H1 (cell line): ENCODE results near the gene RAB29. TPM values are rescaled to one million over a fixed set of nuclear protein-coding genes. Genes with fewer than 3 reads are reported as not detected.
A peak's percentile ranks its signal among the peaks of the same experiment; 100 is the strongest.

Source experiments
- CTCF ChIA-PET: fragments of 300-600 bp; sonication (Branson Sonifier 250); formaldehyde crosslinking; loops from one replicate; lab custom pipeline; 2021; ENCODE audit not compliant: partially characterized antibody; lab: Charles Lee
- POLR2A ChIA-PET: fragments of 300-600 bp; sonication (Branson Sonifier 250); formaldehyde crosslinking; loops from one replicate; lab custom pipeline; 2021; ENCODE audit warnings: inconsistent platforms; ENCODE audit not compliant: partially characterized antibody; lab: Charles Lee
- DNase-seq, 2 experiments: peaks; one replicate each; pipeline versions ENCODE4 v3.0.0 to v3.0.0-alpha.2; 2010 to 2022; ENCODE audit warnings: low spot score in 2 of 2, low read depth in 1 of 2, mixed read lengths in 1 of 2
- FAIRE-seq: peaks from 2 replicates; lab custom pipeline; 2011; peaks lifted over from hg19 to GRCh38; lab: Jason Lieb, UNC
- H2AFZ ChIP-seq: 2 replicates; pipeline ENCODE4 v1.8.1; 2012; ENCODE audit warnings: low read length, inconsistent platforms
- H2AK5ac ChIP-seq: 2 replicates; pipeline ENCODE4 v1.6.1; 2013; ENCODE audit warnings: low read depth, low read length
- H2BK120ac ChIP-seq: replicated peaks from 2 replicates; pipeline ENCODE3; 2013; ENCODE audit warnings: low read depth, low read length, inconsistent platforms
- H2BK12ac ChIP-seq: 2 replicates; pipeline ENCODE4 v1.6.1; 2013; ENCODE audit warnings: low read depth, low read length
- H2BK15ac ChIP-seq: 2 replicates; pipeline ENCODE4 v1.6.1; 2013; ENCODE audit warnings: low read length
- H2BK20ac ChIP-seq: 2 replicates; pipeline ENCODE4 v1.6.1; 2013; ENCODE audit warnings: low read length
- H2BK5ac ChIP-seq: 2 replicates; pipeline ENCODE4 v1.6.1; 2013; ENCODE audit warnings: low read depth, low read length
- H3K14ac ChIP-seq: 2 replicates; pipeline ENCODE4 v1.6.1; 2013; ENCODE audit warnings: inconsistent platforms; ENCODE audit not compliant: insufficient read length
- H3K18ac ChIP-seq: 2 replicates; pipeline ENCODE4 v1.6.1; 2013; ENCODE audit warnings: low read length; ENCODE audit errors: extremely low read depth
- H3K23ac ChIP-seq: 2 replicates; pipeline ENCODE4 v1.6.1; 2013; ENCODE audit warnings: inconsistent platforms; ENCODE audit not compliant: insufficient read length
- H3K23me2 ChIP-seq: 2 replicates; pipeline ENCODE4 v1.6.1; 2013; ENCODE audit warnings: low read depth, low read length
- H3K27ac ChIP-seq: 2 replicates; pipeline ENCODE4 v1.6.1; 2011; ENCODE audit warnings: low read depth, low read length, inconsistent platforms
- H3K27me3 ChIP-seq, 4 experiments: replicated peaks in 1 of 4; 1 replicate in 1 of 4; 2 replicates in 3 of 4; pipeline versions ENCODE4 v1.6.1 to v1.8.1; 2011 to 2013; ENCODE audit warnings: low read length in 3 of 4, mild to moderate bottlenecking in 3 of 4, inconsistent platforms in 2 of 4, mixed read lengths in 2 of 4, moderate library complexity in 1 of 4; ENCODE audit not compliant: control insufficient read depth in 3 of 4, insufficient read depth in 3 of 4; ENCODE audit errors: extremely low read depth in 1 of 4
- H3K36me3 ChIP-seq, 4 experiments: 2 replicates each; pipeline versions ENCODE4 v1.6.1 to v1.8.1; 2011 to 2013; ENCODE audit warnings: mild to moderate bottlenecking in 4 of 4, low read length in 3 of 4, moderate library complexity in 2 of 4, control low read depth in 1 of 4, inconsistent platforms in 1 of 4; ENCODE audit not compliant: insufficient read depth in 4 of 4, control insufficient read depth in 2 of 4
- H3K4ac ChIP-seq: replicated peaks from 2 replicates; pipeline ENCODE3; 2013; ENCODE audit warnings: low read length, low read depth, mixed read lengths, inconsistent platforms; ENCODE audit not compliant: insufficient read length
- H3K4me1 ChIP-seq, 4 experiments: replicated peaks in 1 of 4; 1 replicate in 1 of 4; 2 replicates in 3 of 4; pipeline versions ENCODE4 v1.6.1 to v1.8.1; 2011 to 2013; ENCODE audit warnings: low read length in 3 of 4, inconsistent platforms in 2 of 4, mixed read lengths in 1 of 4; ENCODE audit not compliant: insufficient read depth in 4 of 4, control insufficient read depth in 3 of 4
- H3K4me2 ChIP-seq, 2 experiments: 2 replicates each; pipeline versions ENCODE4 v1.6.1 to v1.8.1; 2011 to 2013; ENCODE audit warnings: low read depth in 2 of 2, low read length in 2 of 2, control low read depth in 1 of 2, inconsistent platforms in 1 of 2, mild to moderate bottlenecking in 1 of 2; ENCODE audit not compliant: insufficient read depth in 1 of 2
- H3K4me3 ChIP-seq, 4 experiments: fragments of 200-600, 300-600 bp in 1 of 4; sonication (generic), shearing (Covaris generic), sonication (Bioruptor Twin) in 1 of 4; 2 replicates each; pipeline versions ENCODE4 v1.5.1 to v1.8.1; 2011 to 2016; ENCODE audit warnings: low read length in 4 of 4, low read depth in 3 of 4, control low read depth in 2 of 4, inconsistent platforms in 2 of 4, mild to moderate bottlenecking in 2 of 4, mixed read lengths in 1 of 4, moderate library complexity in 1 of 4; ENCODE audit not compliant: insufficient read depth in 2 of 4; ENCODE audit errors: extremely low read depth in 1 of 4
- H3K56ac ChIP-seq: replicated peaks from 2 replicates; pipeline ENCODE3; 2013; ENCODE audit warnings: low read depth, mild to moderate bottlenecking, mixed read lengths, low read length, inconsistent platforms; ENCODE audit not compliant: insufficient read length
- H3K79me1 ChIP-seq: 2 replicates; pipeline ENCODE4 v1.6.1; 2013; ENCODE audit warnings: low read depth, low read length, control low read depth
- H3K79me2 ChIP-seq, 2 experiments: 2 replicates each; pipeline versions ENCODE4 v1.6.1 to v1.8.1; 2012 to 2013; ENCODE audit warnings: low read length in 2 of 2, mild to moderate bottlenecking in 2 of 2, inconsistent platforms in 1 of 2; ENCODE audit not compliant: insufficient read depth in 2 of 2, control insufficient read depth in 1 of 2
- H3K9ac ChIP-seq, 4 experiments: replicated peaks in 1 of 4; 1 replicate in 1 of 4; 2 replicates in 3 of 4; pipeline versions ENCODE4 v1.6.1 to v1.8.1; 2011 to 2013; ENCODE audit warnings: low read depth in 3 of 4, low read length in 3 of 4, control low read depth in 2 of 4, mild to moderate bottlenecking in 2 of 4, moderate library complexity in 2 of 4, inconsistent platforms in 1 of 4; ENCODE audit errors: extremely low read depth in 1 of 4
- H3K9me3 ChIP-seq, 2 experiments: 2 replicates each; pipeline versions ENCODE4 v1.6.1 to v1.8.1; 2012 to 2013; ENCODE audit warnings: mild to moderate bottlenecking in 2 of 2, moderate library complexity in 2 of 2, control low read depth in 1 of 2, inconsistent platforms in 1 of 2, low read depth in 1 of 2, low read length in 1 of 2, mixed read lengths in 1 of 2; ENCODE audit not compliant: insufficient read depth in 2 of 2
- H4K20me1 ChIP-seq, 2 experiments: replicated peaks in 1 of 2; 2 replicates each; pipeline versions ENCODE3 to v1.8.1; 2011 to 2013; ENCODE audit warnings: inconsistent platforms in 2 of 2, low read length in 2 of 2, mild to moderate bottlenecking in 1 of 2; ENCODE audit not compliant: insufficient read depth in 2 of 2, control insufficient read depth in 1 of 2
- H4K5ac ChIP-seq: 2 replicates; pipeline ENCODE4 v1.6.1; 2013; ENCODE audit warnings: low read length, low read depth, mixed read lengths, inconsistent platforms; ENCODE audit not compliant: insufficient read length
- H4K8ac ChIP-seq: 2 replicates; pipeline ENCODE4 v1.8.0; 2013; ENCODE audit warnings: mild to moderate bottlenecking, moderate library complexity, low read length, inconsistent platforms; ENCODE audit not compliant: insufficient read depth; ENCODE audit errors: extremely low read depth
- H4K91ac ChIP-seq: replicated peaks from 2 replicates; pipeline ENCODE3; 2013; ENCODE audit warnings: low read length, mixed read lengths, inconsistent platforms; ENCODE audit not compliant: insufficient read length
- BACH1 ChIP-seq: IDR thresholded peaks from 2 replicates; pipeline ENCODE4 v1.6.1; 2012; ENCODE audit warnings: low read length, improper control_type of control experiment
- BCL11A ChIP-seq, 2 experiments: IDR thresholded peaks; one replicate each; pipeline ENCODE4 v1.6.1; 2011; ENCODE audit warnings: low read depth in 2 of 2, low read length in 2 of 2, mild to moderate bottlenecking in 2 of 2
- CBX8 ChIP-seq: fragments of 300-800, 300-1000 bp; sonication (generic); IDR thresholded peaks from 2 replicates; pipeline ENCODE4 v1.7.1; 2016; ENCODE audit warnings: low read depth, low read length, borderline replicate concordance
- CHD2 ChIP-seq: IDR thresholded peaks from 2 replicates; pipeline ENCODE4 v1.6.1; 2012; ENCODE audit warnings: low read length, improper control_type of control experiment
- EP300 ChIP-seq, 2 experiments: IDR thresholded peaks; 1 replicate in 1 of 2; 2 replicates in 1 of 2; pipeline ENCODE4 v1.6.1; 2011 to 2012; ENCODE audit warnings: low read depth in 2 of 2, low read length in 2 of 2, mild to moderate bottlenecking in 2 of 2, borderline replicate concordance in 1 of 2, inconsistent platforms in 1 of 2, moderate library complexity in 1 of 2
- EZH2 ChIP-seq: fragments of 200-600 bp; sonication (generic); IDR thresholded peaks from 2 replicates; pipeline ENCODE4 v1.7.1; 2012; ENCODE audit warnings: low read depth, mild to moderate bottlenecking, moderate library complexity, low read length, inconsistent platforms; ENCODE audit not compliant: severe bottlenecking
- KDM5A ChIP-seq: fragments of 200-600 bp; IDR thresholded peaks from 2 replicates; pipeline ENCODE4 v1.7.1; 2012; ENCODE audit warnings: mild to moderate bottlenecking, low read length, inconsistent platforms, mixed read lengths
- NRF1 ChIP-seq: IDR thresholded peaks from 2 replicates; pipeline ENCODE4 v1.6.1; 2011; ENCODE audit warnings: mild to moderate bottlenecking, low read depth, low read length, improper control_type of control experiment
- SIN3A ChIP-seq, 2 experiments: IDR thresholded peaks in 1 of 2; conservative IDR thresholded peaks in 1 of 2; 2 replicates each; pipeline ENCODE4 v1.6.1; 2011 to 2012; ENCODE audit warnings: low read length in 2 of 2, improper control_type of control experiment in 1 of 2, low read depth in 1 of 2, mild to moderate bottlenecking in 1 of 2
- SIX5 ChIP-seq: IDR thresholded peaks from 2 replicates; pipeline ENCODE4 v1.6.1; 2011; ENCODE audit warnings: mild to moderate bottlenecking, low read depth, low read length
- SP2 ChIP-seq: IDR thresholded peaks from 2 replicates; pipeline ENCODE4 v1.6.1; 2012; ENCODE audit warnings: mild to moderate bottlenecking, low read length, inconsistent platforms
- TBP ChIP-seq: IDR thresholded peaks from 2 replicates; pipeline ENCODE4 v1.6.1; 2011; ENCODE audit warnings: low read depth, low read length, improper control_type of control experiment
- TCF12 ChIP-seq: IDR thresholded peaks from 2 replicates; pipeline ENCODE4 v1.6.1; 2011; ENCODE audit warnings: low read depth, mild to moderate bottlenecking, low read length
- YY1 ChIP-seq: IDR thresholded peaks from 2 replicates; pipeline ENCODE4 v1.6.1; 2011; ENCODE audit warnings: low read depth, mild to moderate bottlenecking, low read length
- WGBS, 2 experiments: shearing (Covaris generic) in 1 of 2; methylation state at CpG; one replicate each; pipeline versions ENCODE4 v1.1.6 to v1.1.7; 2013 to 2015; ENCODE audit warnings: low lambda C conversion rate in 2 of 2, mixed read lengths in 2 of 2, inconsistent platforms in 1 of 2, low coverage in 1 of 2, missing lambda C conversion rate in 1 of 2; ENCODE audit not compliant: insufficient replicate concordance in 2 of 2, insufficient coverage in 1 of 2, insufficient read length in 1 of 2; ENCODE audit errors: extremely low coverage in 1 of 2, missing lambda C conversion rate in 1 of 2; 5-methylcytosine and 5-hydroxymethylcytosine counted together
- polyA plus RNA-seq, 7 experiments: library from polyadenylated mRNA; depleted of rRNA in 3 of 7; stranded (reverse) in 5 of 7; unstranded in 2 of 7; fragments of >200 nt in 5 of 7; fragments of 200-250 nt in 2 of 7; gene quantifications; 1 replicate in 5 of 7; 2 replicates in 1 of 7; 4 replicates in 1 of 7; pipeline versions ENCODE4 v1.2.1 to v1.2.3, GENCODE V29; 2011 to 2013; ENCODE audit warnings: missing spikeins in 2 of 7, mixed read lengths in 2 of 7
- total RNA-seq: library from RNA; stranded (reverse); fragmentation: NEBNext Ultra II Directional; extraction: Animal tissue kit (Norgen Biotek cat#: 25700); gene quantifications from 2 replicates; pipeline ENCODE4 v1.2.1, GENCODE V29; 2021

The RAB29 gene
- total and polyA plus RNA-seq, 2 of the 8 experiments (the other 6 are each of a cell fraction or from before 2014, with no cell fraction given) = 10.1 to 17.3 TPM

DNA sequence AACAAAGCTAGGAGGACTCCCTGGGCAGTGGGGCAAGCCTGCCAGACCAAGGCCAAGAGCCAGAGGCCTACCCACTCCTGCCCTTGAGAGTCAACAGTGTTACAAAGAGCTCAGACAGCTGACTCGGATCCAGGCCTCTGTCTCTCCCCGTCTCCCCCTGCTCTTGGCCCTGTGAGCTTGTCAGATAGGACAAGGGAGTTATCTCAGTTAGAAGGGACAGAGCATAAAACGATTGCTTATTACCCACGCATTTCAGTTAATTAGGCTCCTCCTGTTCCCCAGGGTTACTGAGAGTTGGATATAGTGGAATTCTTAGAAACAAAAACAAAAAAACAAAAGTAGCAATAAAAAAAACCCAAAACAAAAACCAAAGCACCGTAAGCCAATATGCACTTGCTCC is 36.4 kb upstream of the RAB29 start:
- POLR2A ChIA-PET = interaction anchor here (0.6 to 1.6 kb wide), 9 partner anchors 10 to 100 kb away, joined by 3 to 5 read pairs (median 3); no protein-coding TSS in a partner anchor
- Histone ChIP-seq H3K4me2 (peak overlapping the region; percentile 96 to 97), H3K9me3 (no peaks in the 10 kb centered on the region), H3K23ac (no peak overlapping the region), H3K79me1 (peaks cover 10% of the 10 kb centered on the region), H3K4ac (no peak overlapping the region), H2BK12ac (no peak overlapping the region), H3K4me3 (peak overlapping the region; percentile 49 to 94 (median 64); a peak in 4 of 8 replicates), H2BK20ac (no peak overlapping the region), H2BK15ac (no peak overlapping the region), H4K91ac (no peak overlapping the region), H2BK5ac (no peak overlapping the region), H3K27me3 (peaks cover 0 to 3% (median 0%) of the 10 kb centered on the region in 4 experiments; a peak in 2 of 7 replicates), H3K14ac (no peak overlapping the region), H4K5ac (no peak overlapping the region), H3K56ac (no peak overlapping the region), H3K23me2 (peaks cover 6% of the 10 kb centered on the region; the same call in 1 of the 2 replicates), H3K18ac (no peak overlapping the region), H2AK5ac (no peak overlapping the region), H4K8ac (no peak overlapping the region), H3K9ac (no peak overlapping the region), H3K4me1 (peaks cover 2 to 7% (median 6%) of the 10 kb centered on the region in 4 experiments; a peak in 5 of 7 replicates), H3K36me3 (peaks cover 7 to 11% (median 7%) of the 10 kb centered on the region in 4 experiments; a peak in 5 of 8 replicates), H2AFZ (no peak overlapping the region), H4K20me1 (peaks cover 0 to 11% of the 10 kb centered on the region in 2 experiments), H3K79me2 (peaks cover 0 to 46% of the 10 kb centered on the region in 2 experiments; a peak in 2 of 4 replicates), H3K27ac (no peak overlapping the region), H2BK120ac (no peak overlapping the region)
- CTCF ChIA-PET = interaction anchor here (0.9 to 6.1 kb wide), 11 partner anchors 15 to 220 kb away, joined by 3 to 79 read pairs (median 4); no protein-coding TSS in a partner anchor
- WGBS, 2 experiments = 74% methylated on average over 5 of the region's 5 CpGs; no CpG with 5 or more reads in 1 of the 2 experiments
- FAIRE-seq (no peak), DNase-seq (no peak)
- TF ChIP-seq CHD2 (no peak), BACH1 (no peak), YY1 (no peak), EZH2 (no peak), NRF1 (no peak), CBX8 (no peak), SIX5 (no peak), TCF12 (no peak), SIN3A (conservative IDR thresholded peaks at IDR 0.05 in 1 of 2, IDR thresholded peaks at IDR 0.05 in 1 of 2; ENCODE audit: low read depth in 1 of 2, low read length in 2 of 2) (no peak), TBP (no peak), KDM5A (no peak), SP2 (no peak), BCL11A (IDR thresholded peaks at IDR 0.05; ENCODE audit: low read depth in 2 of 2, low read length in 2 of 2) (no peak), EP300 (IDR thresholded peaks at IDR 0.05; ENCODE audit: borderline replicate concordance in 1 of 2, low read depth in 2 of 2, low read length in 2 of 2) (no peak)
